ENCODE data around the gene CDH24.

DNA sequence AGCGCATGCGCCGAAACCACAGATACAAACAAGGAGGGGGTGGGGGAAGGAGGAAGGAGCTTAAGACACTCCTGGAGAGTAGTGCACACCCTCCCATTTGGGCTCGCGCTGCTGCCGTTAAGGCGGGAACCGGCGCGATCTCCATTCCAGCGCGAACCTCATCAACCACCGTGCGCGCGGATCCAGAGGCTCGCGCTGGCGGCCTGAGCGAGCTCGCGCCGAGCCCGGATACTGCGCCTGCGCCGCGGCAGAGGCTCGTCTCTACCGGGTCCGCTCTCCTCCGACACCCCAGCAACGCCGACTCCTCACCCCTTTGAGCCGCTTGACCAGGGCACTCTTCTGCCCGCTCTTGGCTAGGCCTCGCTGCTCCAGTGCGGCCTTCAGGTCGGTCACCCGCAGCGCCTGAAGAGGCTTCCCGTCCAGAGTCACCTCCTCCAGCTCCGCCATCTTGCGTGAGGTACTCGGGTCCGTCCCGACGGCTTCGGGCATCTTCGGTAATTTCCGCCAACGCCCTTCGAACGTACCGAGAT, 37.4 kb upstream of the CDH24 start, which contains the start of gene ACIN1:
- TF ChIP-seq, protein P1, sequence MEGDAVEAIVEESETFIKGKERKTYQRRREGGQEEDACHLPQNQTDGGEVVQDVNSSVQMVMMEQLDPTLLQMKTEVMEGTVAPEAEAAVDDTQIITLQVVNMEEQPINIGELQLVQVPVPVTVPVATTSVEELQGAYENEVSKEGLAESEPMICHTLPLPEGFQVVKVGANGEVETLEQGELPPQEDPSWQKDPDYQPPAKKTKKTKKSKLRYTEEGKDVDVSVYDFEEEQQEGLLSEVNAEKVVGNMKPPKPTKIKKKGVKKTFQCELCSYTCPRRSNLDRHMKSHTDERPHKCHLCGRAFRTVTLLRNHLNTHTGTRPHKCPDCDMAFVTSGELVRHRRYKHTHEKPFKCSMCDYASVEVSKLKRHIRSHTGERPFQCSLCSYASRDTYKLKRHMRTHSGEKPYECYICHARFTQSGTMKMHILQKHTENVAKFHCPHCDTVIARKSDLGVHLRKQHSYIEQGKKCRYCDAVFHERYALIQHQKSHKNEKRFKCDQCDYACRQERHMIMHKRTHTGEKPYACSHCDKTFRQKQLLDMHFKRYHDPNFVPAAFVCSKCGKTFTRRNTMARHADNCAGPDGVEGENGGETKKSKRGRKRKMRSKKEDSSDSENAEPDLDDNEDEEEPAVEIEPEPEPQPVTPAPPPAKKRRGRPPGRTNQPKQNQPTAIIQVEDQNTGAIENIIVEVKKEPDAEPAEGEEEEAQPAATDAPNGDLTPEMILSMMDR (IDR thresholded peaks at IDR 0.05; ENCODE audit: low read length): no peak
- TF ChIP-seq EZH2 (optimal IDR thresholded peaks at IDR 0.05; ENCODE audit: low read depth, low read length): no peak
